ENCODE results near the gene WBP1.
"Not testable (repeated sequence)": the region's sequence is repeated elsewhere in the genome, so short reads cannot be mapped to it uniquely, and the experiment has no call there.

Gene WBP1

GRCh38 chr2:74454654-74455511, 3.4 kb upstream of the WBP1 start, which contains the start of gene INO80B:
INO80B (plus strand) TSS chr2:74455087; CDS start chr2:74455117, 30 bp downstream.
- DNase-seq: peak; percentile 94

GRCh38 chr2:74457129-74457548, 1.1 kb upstream of the WBP1 start:
- DNase-seq: no peak

GRCh38 chr2:74457549-74458131, 598 bp upstream of the WBP1 start:
- peak; percentile 65 for DNase-seq

GRCh38 chr2:74458938-74459363, 713 bp downstream of the WBP1 start:
- no peak for DNase-seq

GRCh38 chr2:74459503-74460118, 1.4 kb downstream of the WBP1 start:
- not testable (repeated sequence) for DNase-seq

GRCh38 chr2:74460187-74460586, 1.9 kb downstream of the WBP1 start:
- not testable (repeated sequence) for DNase-seq

- no peak for DNase-seq
Observed at GRCh38 chr2:74461187-74462053, 3.2 kb downstream of the WBP1 start.

- no peak for DNase-seq
Observed at GRCh38 chr2:74462054-74462785, 4.0 kb downstream of the WBP1 start.

- DNase-seq: no peak
Observed at GRCh38 chr2:74462786-74463105, 4.5 kb downstream of the WBP1 start.

- DNase-seq: no peak
Observed at GRCh38 chr2:74464406-74464805, 6.2 kb downstream of the WBP1 start.

GRCh38 chr2:74470742-74471141, 12.5 kb downstream of the WBP1 start:
- not testable (repeated sequence) for DNase-seq

- no peak for DNase-seq
Observed at GRCh38 chr2:74471332-74472065, 13.3 kb downstream of the WBP1 start.

- DNase-seq: peak; percentile 94
Observed at GRCh38 chr2:74472086-74472944, 14.1 kb downstream of the WBP1 start, which contains the start of gene MRPL53. MRPL53 (minus strand) TSS chr2:74472680; CDS start chr2:74472660, 20 bp downstream.

- no peak for DNase-seq
Observed at GRCh38 chr2:74472945-74473258, 14.7 kb downstream of the WBP1 start.

- no peak for DNase-seq
Observed at GRCh38 chr2:74474481-74474880, 16.2 kb downstream of the WBP1 start.

- no peak for DNase-seq
Observed at GRCh38 chr2:74474899-74475298, 16.7 kb downstream of the WBP1 start.

GRCh38 chr2:74481431-74481830, 23.2 kb downstream of the WBP1 start:
- no peak for DNase-seq

GRCh38 chr2:74481961-74482800, 23.9 kb downstream of the WBP1 start:
- DNase-seq: peak; percentile 43
